VCaP (cell line): ENCODE data around the gene CYP26B1.

Experiments
- H3K27ac ChIP-seq: fragments of 450-650 bp; 2 replicates; pipeline ENCODE4 v1.5.1; 2017
- TF ChIP-seq, protein P1 (sequence below): fragments of 450-650 bp; conservative IDR thresholded peaks from 2 replicates; pipeline ENCODE4 v1.5.1; 2017; ENCODE audit warnings: mild to moderate bottlenecking, moderate library complexity

The CYP26B1 gene

DNA sequence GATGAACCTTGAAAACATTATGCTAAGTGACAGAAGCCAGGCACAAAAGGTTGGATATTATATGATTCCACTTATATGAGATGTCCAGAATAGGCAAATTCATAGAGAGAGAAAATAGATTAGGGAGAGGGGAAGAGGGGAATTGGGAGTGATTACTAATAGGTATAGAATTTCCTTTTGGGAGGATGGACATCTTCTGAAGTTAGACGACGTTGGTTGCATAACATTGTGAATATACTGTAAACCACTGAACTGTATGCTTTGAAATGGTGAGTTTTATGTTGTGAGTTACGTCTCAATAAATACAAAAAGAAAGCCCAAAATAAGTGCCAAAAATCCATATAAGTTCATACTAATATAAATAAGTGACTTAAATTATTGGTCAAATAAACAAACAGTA lies 18.6 kb upstream of the CYP26B1 start:
- TF ChIP-seq, protein P1, sequence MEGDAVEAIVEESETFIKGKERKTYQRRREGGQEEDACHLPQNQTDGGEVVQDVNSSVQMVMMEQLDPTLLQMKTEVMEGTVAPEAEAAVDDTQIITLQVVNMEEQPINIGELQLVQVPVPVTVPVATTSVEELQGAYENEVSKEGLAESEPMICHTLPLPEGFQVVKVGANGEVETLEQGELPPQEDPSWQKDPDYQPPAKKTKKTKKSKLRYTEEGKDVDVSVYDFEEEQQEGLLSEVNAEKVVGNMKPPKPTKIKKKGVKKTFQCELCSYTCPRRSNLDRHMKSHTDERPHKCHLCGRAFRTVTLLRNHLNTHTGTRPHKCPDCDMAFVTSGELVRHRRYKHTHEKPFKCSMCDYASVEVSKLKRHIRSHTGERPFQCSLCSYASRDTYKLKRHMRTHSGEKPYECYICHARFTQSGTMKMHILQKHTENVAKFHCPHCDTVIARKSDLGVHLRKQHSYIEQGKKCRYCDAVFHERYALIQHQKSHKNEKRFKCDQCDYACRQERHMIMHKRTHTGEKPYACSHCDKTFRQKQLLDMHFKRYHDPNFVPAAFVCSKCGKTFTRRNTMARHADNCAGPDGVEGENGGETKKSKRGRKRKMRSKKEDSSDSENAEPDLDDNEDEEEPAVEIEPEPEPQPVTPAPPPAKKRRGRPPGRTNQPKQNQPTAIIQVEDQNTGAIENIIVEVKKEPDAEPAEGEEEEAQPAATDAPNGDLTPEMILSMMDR = no peak
- no peak overlapping the region for H3K27ac ChIP-seq

DNA sequence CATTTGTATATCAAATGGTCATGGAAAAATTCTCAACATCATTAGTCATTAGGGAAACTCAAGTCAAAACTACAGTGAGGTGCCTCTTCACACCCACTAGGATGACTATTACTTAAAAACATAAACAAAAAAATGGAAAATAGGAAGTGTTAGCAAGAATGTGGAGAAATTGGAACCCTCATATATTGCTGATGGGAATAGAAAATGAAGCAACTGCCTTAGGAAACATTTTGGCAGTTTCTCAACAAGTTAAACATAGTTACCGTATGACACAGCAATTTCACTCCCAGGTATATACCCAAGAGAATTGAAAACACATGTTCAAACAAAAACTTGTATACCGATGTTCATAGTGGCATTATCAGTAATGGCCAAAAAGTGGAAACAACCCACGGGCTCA lies 18.1 kb upstream of the CYP26B1 start:
- TF ChIP-seq, protein P1 = no peak
- H3K27ac ChIP-seq = no peak overlapping the region

DNA sequence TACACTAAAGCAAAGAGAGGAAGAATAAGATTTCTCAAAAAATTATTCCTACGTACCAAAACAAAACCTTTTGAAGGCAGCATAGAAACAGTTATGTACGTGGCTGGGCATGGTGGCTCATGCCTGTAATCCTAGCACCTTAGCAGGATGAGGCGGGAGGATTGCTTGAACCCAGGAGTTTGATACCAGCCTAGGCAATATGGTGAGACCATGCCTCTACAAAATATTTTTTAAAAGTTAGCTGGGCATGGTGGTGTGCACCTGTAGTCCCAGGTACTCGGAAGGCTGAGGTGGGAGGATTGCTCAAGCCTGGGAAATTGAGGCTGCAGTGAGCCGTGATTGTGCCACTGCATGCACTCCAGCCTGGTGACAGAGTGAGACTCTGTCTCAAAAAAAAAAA lies 14.9 kb upstream of the CYP26B1 start:
- H3K27ac ChIP-seq = no peak overlapping the region
- TF ChIP-seq, protein P1 = no peak

DNA sequence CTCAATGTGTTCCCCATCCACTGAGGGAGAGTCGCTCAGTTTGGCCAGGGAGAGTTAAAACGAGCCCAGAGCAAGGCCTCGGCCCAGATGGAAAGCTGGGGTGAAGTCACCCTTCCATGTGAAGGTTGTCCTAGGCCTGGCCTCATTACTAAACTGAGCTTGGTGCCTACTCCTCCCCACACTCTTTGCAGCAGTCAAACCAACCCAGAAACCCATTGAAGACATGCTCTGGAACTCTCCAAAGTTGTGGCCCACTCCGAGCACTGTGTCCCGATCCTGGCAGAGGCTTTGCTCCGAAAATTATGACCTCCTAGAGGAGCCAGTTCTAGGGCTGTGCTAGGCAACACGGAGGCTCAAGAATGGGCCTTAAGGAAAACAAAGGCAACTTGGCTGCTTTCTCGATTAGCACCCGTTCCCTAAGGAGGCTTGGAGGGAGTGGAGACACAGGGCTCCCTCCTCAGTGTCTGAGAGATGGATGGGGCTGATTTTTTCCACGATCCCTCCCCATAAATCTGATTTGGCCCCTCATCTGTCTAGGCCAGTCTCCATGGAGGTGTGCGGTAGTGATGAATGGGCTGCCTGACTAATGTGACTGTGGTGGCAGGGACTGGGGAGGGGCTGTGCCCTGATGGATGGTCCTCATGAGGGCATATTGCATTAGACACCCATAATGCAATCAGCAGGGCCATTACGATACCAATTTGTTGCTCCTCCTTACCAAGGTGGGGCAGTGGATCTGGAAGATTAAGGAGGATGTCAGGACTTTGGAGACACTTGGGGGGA lies 11.7 kb upstream of the CYP26B1 start:
- H3K27ac ChIP-seq = no peak overlapping the region
- TF ChIP-seq, protein P1 = no peak

DNA sequence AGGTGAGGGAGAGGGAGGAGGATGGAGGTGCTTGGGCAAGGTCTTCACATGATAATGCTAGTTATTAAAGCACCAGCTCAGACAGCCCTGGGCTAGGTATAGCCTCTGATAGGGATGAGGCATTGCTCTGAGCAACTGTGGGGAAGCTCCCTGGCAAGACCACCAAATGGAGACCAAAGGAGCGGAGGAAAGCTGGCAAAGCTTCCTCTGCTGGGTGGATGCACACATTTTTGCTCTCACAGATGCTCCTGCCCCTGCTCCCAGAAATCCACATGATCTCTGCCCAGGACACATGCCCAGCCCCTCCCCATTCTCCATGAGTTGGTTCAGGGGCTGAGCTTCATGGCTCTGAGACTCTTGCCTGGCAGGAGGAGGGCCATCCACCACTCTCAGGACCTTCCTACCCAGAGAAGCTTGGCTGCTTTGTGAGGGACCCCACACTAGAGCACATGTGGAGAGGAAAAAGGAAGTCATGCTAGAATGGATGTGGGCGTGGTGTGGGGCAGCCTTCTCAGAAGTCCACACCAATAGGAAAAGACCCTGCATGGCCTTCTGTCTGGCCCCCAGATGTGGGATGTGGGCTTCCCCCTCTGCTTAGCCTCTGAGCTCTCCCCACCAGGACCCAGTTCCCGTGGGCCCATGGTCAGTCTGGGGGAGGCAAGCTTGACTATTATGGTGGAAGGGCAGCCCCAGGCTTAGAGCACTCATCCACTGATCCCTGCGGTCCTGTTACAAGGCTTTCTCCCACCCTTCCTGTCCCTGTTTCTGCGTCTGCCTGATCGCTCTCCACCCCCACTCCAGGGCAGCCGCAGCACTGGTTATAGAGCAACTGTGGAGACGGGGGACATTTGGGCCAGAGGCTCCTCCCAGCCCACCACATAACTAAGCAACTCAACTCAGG lies 10.5 kb upstream of the CYP26B1 start:
- TF ChIP-seq, protein P1 = no peak
- H3K27ac ChIP-seq = no peak overlapping the region

DNA sequence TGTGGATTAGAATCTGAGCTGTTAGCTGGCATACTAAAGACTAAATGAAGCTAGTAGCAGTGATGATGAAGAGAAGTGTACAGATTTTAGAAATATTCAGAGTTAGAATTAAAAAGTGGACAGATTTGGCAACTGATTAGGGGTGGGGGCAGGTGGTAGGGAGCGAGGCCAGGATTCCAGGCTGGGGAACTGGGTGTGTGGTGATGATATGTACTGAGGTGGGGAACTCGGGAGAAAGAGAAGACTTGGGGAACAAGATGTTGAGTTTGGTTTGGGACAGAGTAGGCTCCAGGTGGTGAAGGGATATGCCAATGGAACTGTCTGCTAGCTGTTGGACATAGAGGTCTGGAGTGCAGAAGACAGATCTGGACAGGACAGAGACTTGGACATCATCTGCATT lies 9.2 kb upstream of the CYP26B1 start:
- TF ChIP-seq, protein P1 = no peak
- H3K27ac ChIP-seq = no peak overlapping the region

DNA sequence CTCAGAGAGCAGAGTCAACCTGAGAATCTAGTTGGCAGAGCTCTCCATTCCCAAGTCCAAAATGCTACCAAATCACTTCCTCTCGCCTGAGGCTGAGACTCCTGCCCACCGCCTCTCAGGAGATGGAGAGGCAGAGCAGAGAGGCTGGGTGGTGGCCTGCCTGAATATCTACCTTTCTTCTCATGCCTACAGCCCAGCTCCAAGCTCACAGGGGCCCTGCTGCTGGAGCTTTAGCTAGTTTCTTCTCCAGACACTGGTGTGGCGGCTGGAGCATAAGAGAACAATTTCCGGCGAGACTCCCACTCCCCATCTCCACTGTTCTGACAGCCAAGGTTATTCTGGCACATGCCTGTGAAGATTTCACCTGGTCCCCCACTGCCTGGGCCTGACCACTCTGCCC lies 8.1 kb upstream of the CYP26B1 start:
- TF ChIP-seq, protein P1 = no peak
- no peak overlapping the region for H3K27ac ChIP-seq
